Heart right ventricle (tissue), 16 donors: ENCODE data around the gene ZYG11A. TPM values are rescaled to one million over a fixed set of nuclear protein-coding genes. Genes with fewer than 3 reads are reported as not detected.

Experiments used
- ATAC-seq, 8 donors: fragments of 200-7000 bp; cut with Tn5 transposase; one replicate each; pipeline ENCODE4 v1.9.1; 2020; ENCODE audit warnings: mild to moderate bottlenecking in 8 of 8, moderate library complexity in 8 of 8, moderate number of reproducible peaks in 1 of 8
- DNase-seq, 2 donors: peaks; one replicate each; pipeline ENCODE4 v3.0.0-alpha.2; 2020
- H3K27ac ChIP-seq, 10 donors: fragments of 200-600 bp; sonication (generic) in 2 of 10; one replicate each; pipeline versions ENCODE4 v1.5.0 to v1.8.0; 2020 to 2022; ENCODE audit warnings: mild to moderate bottlenecking in 3 of 10
- H3K27me3 ChIP-seq, 7 donors: fragments of 200-600 bp; one replicate each; pipeline ENCODE4 v1.8.0; 2021 to 2022; ENCODE audit warnings: mild to moderate bottlenecking in 2 of 7
- H3K36me3 ChIP-seq, 9 donors: fragments of 200-600 bp; sonication (generic) in 1 of 9; one replicate each; pipeline versions ENCODE4 v1.5.0 to v1.8.0; 2020 to 2022; ENCODE audit warnings: mild to moderate bottlenecking in 2 of 9
- H3K4me1 ChIP-seq, 9 donors: fragments of 200-600 bp; sonication (generic) in 1 of 9; one replicate each; pipeline versions ENCODE4 v1.5.0 to v1.8.0; 2020 to 2022; ENCODE audit warnings: mild to moderate bottlenecking in 4 of 9
- H3K4me3 ChIP-seq, 10 donors: fragments of 200-600 bp; sonication (generic) in 2 of 10; one replicate each; pipeline versions ENCODE4 v1.5.0 to v1.8.0; 2020 to 2022; ENCODE audit warnings: mild to moderate bottlenecking in 7 of 10, moderate library complexity in 2 of 10
- H3K9me3 ChIP-seq, 11 donors: fragments of 200-600 bp in 10 of 11; sonication (generic) in 2 of 11; one replicate each; pipeline versions ENCODE4 v1.5.0 to v1.8.0; 2013 to 2022; ENCODE audit warnings: mild to moderate bottlenecking in 2 of 11, control low read depth in 1 of 11, moderate library complexity in 1 of 11
- CTCF ChIP-seq, 9 donors: fragments of 200-600 bp; sonication (generic) in 2 of 9; IDR thresholded peaks; one replicate each; pipeline versions ENCODE4 v1.5.0 to v1.8.0; 2021 to 2022; ENCODE audit warnings: antibody characterized with exemption in 9 of 9, mild to moderate bottlenecking in 5 of 9, moderate library complexity in 1 of 9
- WGBS, 2 donors: extraction: QIAGEN DNeasy Blood & Tissue Kit; methylation state at CpG; one replicate each; pipeline ENCODE4 v1.1.7; 2013; ENCODE audit warnings: inconsistent platforms in 1 of 2; 5-methylcytosine and 5-hydroxymethylcytosine counted together
- intact Hi-C, 10 donors: fragments of 100-400 bp; cut with DNase I; formaldehyde crosslinking; loops; one replicate each; pipeline versions ENCODE4 v1.11.1 to v1.14.2; 2022
- polyA plus RNA-seq, 2 donors: library from polyadenylated mRNA; stranded (reverse); fragments of 200-250 nt; gene quantifications; one replicate each; pipeline ENCODE4 v1.2.3, GENCODE V29; 2013
- total RNA-seq, 10 donors: library from RNA; stranded (reverse); fragmentation: NEBNext Ultra II Directional in 3 of 10; extraction: Animal tissue kit (Norgen Biotek cat#: 25700) in 3 of 10; gene quantifications; one replicate each; pipeline versions ENCODE4 v1.2.1 to v1.2.4, GENCODE V29; 2021 to 2023
- donor health status: Arrhythmogenic right ventricular cardiomyopathy.
- donor health status: ischemic (EF 13 %, LVEDD 7.1; RV severe dilation, severe dysfunction).
- donor health status: healthy with polysubstance abuse.
- donor health status: DM: no; HTN: yes; CAD: no.
- donor health status: DM: no; HTN: no; CAD: no.
- donor health status: ischemic (EF 25% LVEDD 6.9; RV normal size, moderate dysfunction).
- donor health status: ischemic (EF 25% LVEDD 5.7; RV mildly dilated, moderate dysfunction).
- donor health status: healthy.
- donor health status: DM: yes; HTN: yes; CAD: no.
- donor health status: Ischemic cardiomyopathy.
- donor health status: ischemic (EF 35%, LVEDD 5.7; RV mildly dilated, moderate dysfunction).
- donor health status: nonischemic (EF 11% LVEDD 7.7; RV severe dilation, severe dysfunction).
- donor health status: DM: yes; HTN: yes; CAD: no.
- donor health status: PGD.
- donor health status: ischemic (EF 29% LVEDD 5.4; RV normal size, mild dysfunction).
- donor health status: nonischemic (EF 23%, LVEDD 6.1; RV moderate dilation, normal function).

Gene ZYG11A
- total and polyA plus RNA-seq, 12 donors, result 0.07 TPM; not detected in 11

GRCh38 chr1:52892424-52893215 is 50.1 kb downstream of the ZYG11A start:
- intact Hi-C loops, result no loop called here
- H3K4me1 ChIP-seq, result no peaks in the 10 kb centered on the region
- no peak for TF ChIP-seq CTCF (IDR thresholded peaks at IDR 0.05)
- no peaks in the 10 kb centered on the region for H3K9me3 ChIP-seq
- 93 to 99% methylated on average over 5 of the region's 5 CpGs for WGBS, 2 donors
- H3K27ac ChIP-seq, result no peak overlapping the region
- peaks cover 0 to 33% (median 5%) of the 10 kb centered on the region in 9 donors for H3K36me3 ChIP-seq
- no peak overlapping the region for H3K4me3 ChIP-seq
- no peak for DNase-seq
- no peaks in the 10 kb centered on the region for H3K27me3 ChIP-seq
- no peak for ATAC-seq

GRCh38 chr1:52899445-52899894 is 56.9 kb downstream of the ZYG11A start:
- no peak for DNase-seq
- WGBS, 2 donors, result 24 to 45% methylated on average over 4 of the region's 4 CpGs
- no peak for ATAC-seq
- H3K27me3 ChIP-seq, result no peaks in the 10 kb centered on the region
- no peak for TF ChIP-seq CTCF (IDR thresholded peaks at IDR 0.05)
- H3K36me3 ChIP-seq, result peaks cover 0 to 54% (median 5%) of the 10 kb centered on the region in 9 donors
- H3K9me3 ChIP-seq, result no peaks in the 10 kb centered on the region
- no peak overlapping the region for H3K4me3 ChIP-seq
- no peak overlapping the region for H3K27ac ChIP-seq
- intact Hi-C loops, result no loop called here
- peaks cover 0 to 6% (median 0%) of the 10 kb centered on the region in 9 donors for H3K4me1 ChIP-seq

GRCh38 chr1:52900402-52900801 is 57.8 kb downstream of the ZYG11A start:
- H3K27me3 ChIP-seq, result no peaks in the 10 kb centered on the region
- ATAC-seq (no peak), DNase-seq (no peak)
- no peak overlapping the region for H3K27ac ChIP-seq
- intact Hi-C loops, result loop anchor here in 2 of 10 donors (10.0 kb wide), 1 partner anchor 284 kb away; no protein-coding TSS in a partner anchor
- peaks cover 0 to 45% (median 5%) of the 10 kb centered on the region in 9 donors for H3K36me3 ChIP-seq
- H3K4me3 ChIP-seq, result no peak overlapping the region
- WGBS, 2 donors, result 75 to 79% methylated on average over 2 of the region's 2 CpGs
- no peaks in the 10 kb centered on the region for H3K9me3 ChIP-seq
- no peak for TF ChIP-seq CTCF (IDR thresholded peaks at IDR 0.05)
- peaks cover under 1 to 15% (median 7%) of the 10 kb centered on the region in 9 donors for H3K4me1 ChIP-seq

- Histone ChIP-seq H3K4me1 (peaks cover 5 to 25% (median 16%) of the 10 kb centered on the region in 9 donors), H3K36me3 (peaks cover 0 to 35% (median 0%) of the 10 kb centered on the region in 9 donors), H3K9me3 (no peaks in the 10 kb centered on the region), H3K4me3 (no peak overlapping the region), H3K27me3 (no peaks in the 10 kb centered on the region), H3K27ac (no peak overlapping the region)
- intact Hi-C loops, result loop anchor here in 2 of 10 donors (10.0 kb wide), 1 partner anchor 283 kb away; no protein-coding TSS in a partner anchor
- DNase-seq (no peak), ATAC-seq (no peak)
- WGBS, 2 donors, result 60 to 73% methylated on average over 1 of the region's 1 CpG
- peak in 3 of 9 donors; percentile 11 to 23 (median 14) for TF ChIP-seq CTCF (IDR thresholded peaks at IDR 0.05)
Measured at GRCh38 chr1:52901384-52901783, 58.8 kb downstream of the ZYG11A start.
